ENCODE results near the gene NSL1. TPM values are rescaled to one million over a fixed set of nuclear protein-coding genes. Genes with fewer than 3 reads are reported as not detected.

The NSL1 gene
- total and polyA plus RNA-seq, 8 donors, result 10.2 to 170 (median 28.7) TPM

DNA sequence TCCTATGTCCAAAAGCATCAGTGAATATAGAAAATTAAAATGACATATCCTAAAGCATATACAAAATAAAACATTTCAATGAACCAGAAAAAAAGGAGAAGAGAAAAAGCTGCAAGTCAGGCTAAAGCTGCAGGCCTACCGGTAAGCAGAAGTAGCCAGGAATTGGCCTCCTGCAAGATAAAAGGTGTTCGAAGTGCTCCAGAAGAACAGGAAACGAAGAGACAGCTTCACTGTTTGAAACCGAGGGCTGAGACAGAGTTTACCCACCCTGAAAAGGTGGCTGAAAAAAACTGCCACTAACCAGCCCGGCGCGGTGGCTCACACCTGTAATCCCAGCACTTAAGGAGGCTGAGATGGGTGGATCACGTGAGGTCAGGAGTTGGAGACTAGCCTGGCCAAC is 37.4 kb downstream of the NSL1 start:
- Histone ChIP-seq H3K27me3 (no peaks in the 10 kb centered on the region), H3K9me3 (no peaks in the 10 kb centered on the region), H3K36me3 (peaks cover 0 to 14% (median 11%) of the 10 kb centered on the region in 4 donors), H3K27ac (peak overlapping the region in 1 of 5 donors; percentile 46), H3K4me3 (no peak overlapping the region), H3K4me1 (peaks cover 0 to 50% (median 20%) of the 10 kb centered on the region in 4 donors)
- intact Hi-C loops (cut with DNase I; ENCODE audit: low total_unique reads), result no loop called here
- TF ChIP-seq POLR2A (IDR thresholded peaks at IDR 0.05) (no peak), EP300 (IDR thresholded peaks at IDR 0.05) (no peak), POLR2AphosphoS5 (IDR thresholded peaks at IDR 0.05) (no peak)
- TF ChIP-seq, protein P1, sequence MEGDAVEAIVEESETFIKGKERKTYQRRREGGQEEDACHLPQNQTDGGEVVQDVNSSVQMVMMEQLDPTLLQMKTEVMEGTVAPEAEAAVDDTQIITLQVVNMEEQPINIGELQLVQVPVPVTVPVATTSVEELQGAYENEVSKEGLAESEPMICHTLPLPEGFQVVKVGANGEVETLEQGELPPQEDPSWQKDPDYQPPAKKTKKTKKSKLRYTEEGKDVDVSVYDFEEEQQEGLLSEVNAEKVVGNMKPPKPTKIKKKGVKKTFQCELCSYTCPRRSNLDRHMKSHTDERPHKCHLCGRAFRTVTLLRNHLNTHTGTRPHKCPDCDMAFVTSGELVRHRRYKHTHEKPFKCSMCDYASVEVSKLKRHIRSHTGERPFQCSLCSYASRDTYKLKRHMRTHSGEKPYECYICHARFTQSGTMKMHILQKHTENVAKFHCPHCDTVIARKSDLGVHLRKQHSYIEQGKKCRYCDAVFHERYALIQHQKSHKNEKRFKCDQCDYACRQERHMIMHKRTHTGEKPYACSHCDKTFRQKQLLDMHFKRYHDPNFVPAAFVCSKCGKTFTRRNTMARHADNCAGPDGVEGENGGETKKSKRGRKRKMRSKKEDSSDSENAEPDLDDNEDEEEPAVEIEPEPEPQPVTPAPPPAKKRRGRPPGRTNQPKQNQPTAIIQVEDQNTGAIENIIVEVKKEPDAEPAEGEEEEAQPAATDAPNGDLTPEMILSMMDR (IDR thresholded peaks at IDR 0.05), result no peak
- DNase-seq, result no peak
- WGBS, 5 donors, result 65 to 82% (median 78%) methylated on average over 8 of the region's 8 CpGs

DNA sequence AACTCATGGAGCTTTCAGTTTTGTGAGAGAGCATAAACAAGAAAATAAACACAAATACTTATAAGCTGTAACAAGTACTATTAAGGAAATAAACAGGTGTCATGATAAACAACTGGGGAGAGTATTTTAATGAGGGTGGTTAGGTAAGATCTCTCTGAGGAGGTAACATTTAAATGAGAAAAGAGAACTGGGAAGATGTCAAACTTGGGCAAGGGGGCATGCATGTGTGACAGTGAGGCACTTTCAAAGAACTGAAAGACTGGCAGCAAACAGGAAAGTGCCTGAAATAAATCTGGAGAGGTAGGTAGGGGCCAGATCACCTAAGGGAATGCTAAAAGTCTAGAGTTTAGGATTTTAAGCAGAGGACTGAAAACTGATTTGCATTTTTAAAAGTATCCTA is 37.8 kb downstream of the NSL1 start:
- intact Hi-C loops (cut with DNase I; ENCODE audit: low total_unique reads), result no loop called here
- TF ChIP-seq POLR2AphosphoS5 (IDR thresholded peaks at IDR 0.05) (no peak), POLR2A (IDR thresholded peaks at IDR 0.05) (no peak), EP300 (IDR thresholded peaks at IDR 0.05) (no peak)
- TF ChIP-seq, protein P1 (IDR thresholded peaks at IDR 0.05), result no peak

DNA sequence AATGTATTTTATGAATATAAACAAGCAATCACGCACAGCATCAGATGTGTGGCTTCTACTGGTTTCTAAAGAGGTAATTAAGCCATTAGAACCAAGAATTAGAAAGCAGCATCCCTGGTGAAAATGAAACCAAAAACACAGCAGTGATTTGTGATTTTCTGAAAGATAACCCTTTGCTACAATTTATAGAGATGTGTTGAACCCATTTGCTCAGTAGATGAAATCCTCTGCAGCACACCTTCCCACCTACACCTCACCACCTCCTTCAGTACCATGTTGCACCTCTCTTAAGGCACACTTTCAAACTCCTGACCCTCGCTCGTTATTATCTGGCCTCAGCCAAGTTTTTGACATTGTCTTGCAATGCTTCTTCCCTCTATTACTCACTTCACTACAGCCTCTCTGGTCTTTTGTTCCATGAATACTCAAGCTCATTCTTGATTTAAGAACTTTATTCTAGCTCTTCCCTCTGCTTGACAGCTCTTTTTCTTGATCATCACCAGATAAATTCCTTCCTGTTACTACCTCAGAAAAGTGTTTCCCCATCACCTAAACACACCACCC is 38.6 kb downstream of the NSL1 start:
- Histone ChIP-seq H3K27ac (peak overlapping the region in 3 of 5 donors; percentile 29 to 79 (median 59)), H3K27me3 (no peaks in the 10 kb centered on the region), H3K36me3 (peaks cover 0 to 14% (median 11%) of the 10 kb centered on the region in 4 donors), H3K9me3 (no peaks in the 10 kb centered on the region), H3K4me3 (peak overlapping the region in 2 of 4 donors; percentile 2), H3K4me1 (peaks cover 0 to 50% (median 20%) of the 10 kb centered on the region in 4 donors)
- no peak for TF ChIP-seq POLR2A (IDR thresholded peaks at IDR 0.05)
- TF ChIP-seq EP300 (IDR thresholded peaks at IDR 0.05), result no peak
- TF ChIP-seq, protein P1 (IDR thresholded peaks at IDR 0.05), result no peak
- no peak for TF ChIP-seq POLR2AphosphoS5 (IDR thresholded peaks at IDR 0.05)
- intact Hi-C loops (cut with DNase I; ENCODE audit: low total_unique reads), result no loop called here
- 50 to 71% (median 64%) methylated on average over 3 of the region's 3 CpGs for WGBS, 5 donors
- no peak for DNase-seq

More for the DNA sequence above, 37.8 kb downstream of the NSL1 start:
- Histone ChIP-seq H3K27me3 (no peaks in the 10 kb centered on the region), H3K9me3 (no peaks in the 10 kb centered on the region), H3K4me1 (peaks cover 0 to 50% (median 20%) of the 10 kb centered on the region in 4 donors), H3K27ac (peak overlapping the region in 1 of 5 donors; percentile 79), H3K36me3 (peaks cover 0 to 14% (median 11%) of the 10 kb centered on the region in 4 donors), H3K4me3 (no peak overlapping the region)
- no peak for DNase-seq

DNA sequence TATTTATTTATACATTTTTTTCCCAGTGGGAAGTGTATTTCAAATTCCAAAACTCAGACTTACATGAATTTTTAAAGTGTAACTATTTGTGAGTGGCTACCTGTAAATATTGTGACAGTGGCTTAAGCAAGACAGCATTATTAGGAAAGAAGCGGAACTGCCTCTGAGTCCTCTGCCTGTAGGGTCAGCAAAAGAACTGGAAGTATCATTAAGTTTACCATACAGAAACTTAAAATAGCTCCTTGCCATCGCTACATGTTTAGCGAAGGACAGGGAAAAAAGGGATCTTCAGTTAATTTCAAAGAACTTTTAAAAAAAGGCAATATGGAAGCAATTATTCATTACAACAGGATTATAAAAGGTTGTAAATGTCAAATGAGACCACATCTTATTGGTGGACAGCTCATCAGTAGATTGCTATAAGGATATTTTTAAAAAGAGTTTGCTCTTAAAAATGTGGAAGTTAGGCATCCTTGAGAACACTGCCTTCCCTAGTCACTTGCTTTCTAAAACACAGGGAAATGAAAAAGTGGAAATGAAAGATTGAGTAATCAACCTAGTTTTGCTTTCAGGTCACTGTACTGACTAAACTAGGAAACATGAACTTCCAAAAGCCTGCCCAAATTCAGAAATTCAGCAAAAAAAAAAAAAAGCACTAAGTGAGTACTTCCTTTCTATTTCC is 39.2 kb downstream of the NSL1 start:
- intact Hi-C loops (cut with DNase I; ENCODE audit: low total_unique reads), result no loop called here
- Histone ChIP-seq H3K36me3 (peaks cover 0 to 13% (median 8%) of the 10 kb centered on the region in 4 donors), H3K4me3 (no peak overlapping the region), H3K27ac (peak overlapping the region in 3 of 5 donors; percentile 29 to 79 (median 59)), H3K27me3 (no peaks in the 10 kb centered on the region), H3K4me1 (peaks cover 0 to 50% (median 20%) of the 10 kb centered on the region in 4 donors), H3K9me3 (no peaks in the 10 kb centered on the region)
- WGBS, 5 donors, result 59 to 92% (median 86%) methylated on average over 3 of the region's 3 CpGs
- DNase-seq, result no peak
- TF ChIP-seq, protein P1 (IDR thresholded peaks at IDR 0.05), result no peak
- TF ChIP-seq POLR2A (IDR thresholded peaks at IDR 0.05) (no peak), POLR2AphosphoS5 (IDR thresholded peaks at IDR 0.05) (no peak), EP300 (IDR thresholded peaks at IDR 0.05) (no peak)

All from stomach (tissue), 9 donors.